ENCODE results near the gene CDCA4.

DNA sequence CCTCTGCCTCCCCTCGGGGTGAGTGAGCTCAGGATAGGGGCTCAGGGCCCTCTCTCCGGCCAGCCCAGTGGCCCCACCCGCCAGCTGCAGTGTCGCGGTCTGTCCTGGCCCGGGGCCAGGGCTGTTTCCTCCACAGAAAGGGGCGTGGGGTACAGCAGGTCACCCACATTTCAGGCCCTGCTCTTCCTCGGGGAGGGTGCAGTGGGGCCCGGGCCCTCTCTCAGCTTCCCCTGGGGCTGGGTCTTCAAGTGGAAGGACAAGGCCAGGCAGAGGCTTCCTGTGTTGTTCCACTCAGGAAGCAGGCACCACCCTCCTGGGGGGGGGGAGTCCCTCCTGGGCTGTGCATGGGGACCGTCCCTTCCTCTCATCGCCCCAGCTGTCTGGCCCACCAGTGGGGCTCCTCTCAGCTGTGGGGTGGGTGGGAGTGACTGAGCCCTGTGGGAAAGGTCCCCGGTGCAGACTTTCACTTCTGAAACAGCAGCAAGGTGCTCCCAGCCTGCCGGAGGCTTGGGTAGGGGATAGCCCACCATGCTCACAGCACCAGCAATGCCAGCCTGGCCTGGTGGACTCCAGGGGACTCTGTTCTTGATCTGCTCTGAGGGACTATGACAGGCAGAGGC is 40.7 kb upstream of the CDCA4 start:
- TF ChIP-seq, protein P1, sequence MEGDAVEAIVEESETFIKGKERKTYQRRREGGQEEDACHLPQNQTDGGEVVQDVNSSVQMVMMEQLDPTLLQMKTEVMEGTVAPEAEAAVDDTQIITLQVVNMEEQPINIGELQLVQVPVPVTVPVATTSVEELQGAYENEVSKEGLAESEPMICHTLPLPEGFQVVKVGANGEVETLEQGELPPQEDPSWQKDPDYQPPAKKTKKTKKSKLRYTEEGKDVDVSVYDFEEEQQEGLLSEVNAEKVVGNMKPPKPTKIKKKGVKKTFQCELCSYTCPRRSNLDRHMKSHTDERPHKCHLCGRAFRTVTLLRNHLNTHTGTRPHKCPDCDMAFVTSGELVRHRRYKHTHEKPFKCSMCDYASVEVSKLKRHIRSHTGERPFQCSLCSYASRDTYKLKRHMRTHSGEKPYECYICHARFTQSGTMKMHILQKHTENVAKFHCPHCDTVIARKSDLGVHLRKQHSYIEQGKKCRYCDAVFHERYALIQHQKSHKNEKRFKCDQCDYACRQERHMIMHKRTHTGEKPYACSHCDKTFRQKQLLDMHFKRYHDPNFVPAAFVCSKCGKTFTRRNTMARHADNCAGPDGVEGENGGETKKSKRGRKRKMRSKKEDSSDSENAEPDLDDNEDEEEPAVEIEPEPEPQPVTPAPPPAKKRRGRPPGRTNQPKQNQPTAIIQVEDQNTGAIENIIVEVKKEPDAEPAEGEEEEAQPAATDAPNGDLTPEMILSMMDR (IDR thresholded peaks at IDR 0.05) = no peak
- TF ChIP-seq POLR2A (IDR thresholded peaks at IDR 0.05) = no peak

All from esophagus squamous epithelium (tissue), 4 donors.